Heart right ventricle (tissue), 16 donors: ENCODE data around the gene ABCA7. TPM values are rescaled to one million over a fixed set of nuclear protein-coding genes. Genes with fewer than 3 reads are reported as not detected.

ENCODE experiments used
- ATAC-seq, 8 donors: fragments of 200-7000 bp; cut with Tn5 transposase; one replicate each; pipeline ENCODE4 v1.9.1; 2020; ENCODE audit warnings: mild to moderate bottlenecking in 8 of 8, moderate library complexity in 8 of 8, moderate number of reproducible peaks in 1 of 8
- DNase-seq, 2 donors: peaks; one replicate each; pipeline ENCODE4 v3.0.0-alpha.2; 2020
- H3K27ac ChIP-seq, 10 donors: fragments of 200-600 bp; sonication (generic) in 2 of 10; one replicate each; pipeline versions ENCODE4 v1.5.0 to v1.8.0; 2020 to 2022; ENCODE audit warnings: mild to moderate bottlenecking in 3 of 10
- H3K27me3 ChIP-seq, 7 donors: fragments of 200-600 bp; one replicate each; pipeline ENCODE4 v1.8.0; 2021 to 2022; ENCODE audit warnings: mild to moderate bottlenecking in 2 of 7
- H3K36me3 ChIP-seq, 9 donors: fragments of 200-600 bp; sonication (generic) in 1 of 9; one replicate each; pipeline versions ENCODE4 v1.5.0 to v1.8.0; 2020 to 2022; ENCODE audit warnings: mild to moderate bottlenecking in 2 of 9
- H3K4me1 ChIP-seq, 9 donors: fragments of 200-600 bp; sonication (generic) in 1 of 9; one replicate each; pipeline versions ENCODE4 v1.5.0 to v1.8.0; 2020 to 2022; ENCODE audit warnings: mild to moderate bottlenecking in 4 of 9
- H3K4me3 ChIP-seq, 10 donors: fragments of 200-600 bp; sonication (generic) in 2 of 10; one replicate each; pipeline versions ENCODE4 v1.5.0 to v1.8.0; 2020 to 2022; ENCODE audit warnings: mild to moderate bottlenecking in 7 of 10, moderate library complexity in 2 of 10
- H3K9me3 ChIP-seq, 11 donors: fragments of 200-600 bp in 10 of 11; sonication (generic) in 2 of 11; one replicate each; pipeline versions ENCODE4 v1.5.0 to v1.8.0; 2013 to 2022; ENCODE audit warnings: mild to moderate bottlenecking in 2 of 11, control low read depth in 1 of 11, moderate library complexity in 1 of 11
- WGBS, 2 donors: extraction: QIAGEN DNeasy Blood & Tissue Kit; methylation state at CpG; one replicate each; pipeline ENCODE4 v1.1.7; 2013; ENCODE audit warnings: inconsistent platforms in 1 of 2; 5-methylcytosine and 5-hydroxymethylcytosine counted together
- intact Hi-C, 10 donors: fragments of 100-400 bp; cut with DNase I; formaldehyde crosslinking; loops; one replicate each; pipeline versions ENCODE4 v1.11.1 to v1.14.2; 2022
- polyA plus RNA-seq, 2 donors: library from polyadenylated mRNA; stranded (reverse); fragments of 200-250 nt; gene quantifications; one replicate each; pipeline ENCODE4 v1.2.3, GENCODE V29; 2013
- total RNA-seq, 10 donors: library from RNA; stranded (reverse); fragmentation: NEBNext Ultra II Directional in 3 of 10; extraction: Animal tissue kit (Norgen Biotek cat#: 25700) in 3 of 10; gene quantifications; one replicate each; pipeline versions ENCODE4 v1.2.1 to v1.2.4, GENCODE V29; 2021 to 2023
- TF ChIP-seq, protein P1 (sequence below), 9 donors: fragments of 200-600 bp; sonication (generic) in 2 of 9; IDR thresholded peaks; one replicate each; pipeline versions ENCODE4 v1.5.0 to v1.8.0; 2021 to 2022; ENCODE audit warnings: antibody characterized with exemption in 9 of 9, mild to moderate bottlenecking in 5 of 9, moderate library complexity in 1 of 9
- donor health status: Arrhythmogenic right ventricular cardiomyopathy.
- donor health status: ischemic (EF 13 %, LVEDD 7.1; RV severe dilation, severe dysfunction).
- donor health status: healthy with polysubstance abuse.
- donor health status: DM: no; HTN: yes; CAD: no.
- donor health status: DM: no; HTN: no; CAD: no.
- donor health status: ischemic (EF 25% LVEDD 6.9; RV normal size, moderate dysfunction).
- donor health status: ischemic (EF 25% LVEDD 5.7; RV mildly dilated, moderate dysfunction).
- donor health status: healthy.
- donor health status: DM: yes; HTN: yes; CAD: no.
- donor health status: Ischemic cardiomyopathy.
- donor health status: ischemic (EF 35%, LVEDD 5.7; RV mildly dilated, moderate dysfunction).
- donor health status: nonischemic (EF 11% LVEDD 7.7; RV severe dilation, severe dysfunction).
- donor health status: DM: yes; HTN: yes; CAD: no.
- donor health status: PGD.
- donor health status: ischemic (EF 29% LVEDD 5.4; RV normal size, mild dysfunction).
- donor health status: nonischemic (EF 23%, LVEDD 6.1; RV moderate dilation, normal function).

ABCA7 gene
- total and polyA plus RNA-seq, 12 donors: 2.7 to 23.4 (median 5.6) TPM

DNA sequence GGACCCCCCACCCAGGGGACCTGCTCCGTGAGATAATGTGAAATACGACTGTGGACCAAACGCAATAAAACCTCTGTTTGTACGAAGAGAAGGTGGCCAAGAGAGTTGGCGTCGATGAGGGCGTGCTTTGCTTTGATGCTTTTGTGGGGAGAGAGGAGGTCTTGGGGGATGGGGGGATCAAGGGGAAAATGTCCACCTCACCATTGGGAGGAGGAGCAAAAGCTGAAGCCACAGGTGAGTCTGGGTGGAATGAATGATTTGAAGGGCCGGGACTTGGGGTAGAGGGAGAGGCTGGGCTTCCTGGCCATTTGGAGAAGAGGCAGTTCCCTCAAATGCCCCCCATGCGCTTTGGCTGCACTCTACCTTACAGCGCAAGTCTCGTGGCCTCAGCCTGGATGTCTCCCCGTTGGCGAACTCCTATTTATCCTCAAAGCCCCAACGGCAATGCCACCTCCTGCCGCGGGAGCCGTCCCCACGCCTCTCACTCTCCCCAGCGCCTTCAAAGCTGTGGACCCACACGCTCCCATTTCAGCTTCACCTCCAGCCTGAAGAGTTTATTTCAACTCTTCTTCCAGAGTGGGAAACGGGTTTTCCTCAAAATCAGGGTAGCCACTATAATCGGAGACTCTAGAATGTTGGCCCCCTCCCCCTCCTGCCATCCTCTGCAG lies 795 bp upstream of the ABCA7 start:
- WGBS, 2 donors: 62 to 67% methylated on average over 22 of the region's 22 CpGs
- TF ChIP-seq, protein P1, sequence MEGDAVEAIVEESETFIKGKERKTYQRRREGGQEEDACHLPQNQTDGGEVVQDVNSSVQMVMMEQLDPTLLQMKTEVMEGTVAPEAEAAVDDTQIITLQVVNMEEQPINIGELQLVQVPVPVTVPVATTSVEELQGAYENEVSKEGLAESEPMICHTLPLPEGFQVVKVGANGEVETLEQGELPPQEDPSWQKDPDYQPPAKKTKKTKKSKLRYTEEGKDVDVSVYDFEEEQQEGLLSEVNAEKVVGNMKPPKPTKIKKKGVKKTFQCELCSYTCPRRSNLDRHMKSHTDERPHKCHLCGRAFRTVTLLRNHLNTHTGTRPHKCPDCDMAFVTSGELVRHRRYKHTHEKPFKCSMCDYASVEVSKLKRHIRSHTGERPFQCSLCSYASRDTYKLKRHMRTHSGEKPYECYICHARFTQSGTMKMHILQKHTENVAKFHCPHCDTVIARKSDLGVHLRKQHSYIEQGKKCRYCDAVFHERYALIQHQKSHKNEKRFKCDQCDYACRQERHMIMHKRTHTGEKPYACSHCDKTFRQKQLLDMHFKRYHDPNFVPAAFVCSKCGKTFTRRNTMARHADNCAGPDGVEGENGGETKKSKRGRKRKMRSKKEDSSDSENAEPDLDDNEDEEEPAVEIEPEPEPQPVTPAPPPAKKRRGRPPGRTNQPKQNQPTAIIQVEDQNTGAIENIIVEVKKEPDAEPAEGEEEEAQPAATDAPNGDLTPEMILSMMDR (IDR thresholded peaks at IDR 0.05): no peak
- Histone ChIP-seq H3K9me3 (no peaks in the 10 kb centered on the region), H3K4me1 (peaks cover 5 to 56% (median 29%) of the 10 kb centered on the region in 9 donors), H3K36me3 (peaks cover 0 to 32% (median 0%) of the 10 kb centered on the region in 9 donors), H3K4me3 (peak overlapping the region in 7 of 10 donors; percentile 30 to 73 (median 64)), H3K27me3 (no peaks in the 10 kb centered on the region), H3K27ac (peak overlapping the region in 5 of 10 donors; percentile 27 to 92 (median 41))
- DNase-seq (no peak), ATAC-seq (no peak)
- intact Hi-C loops: loop anchor here in 1 of 10 donors (10.0 kb wide), 1 partner anchor 56 kb away; the partner anchor contains the start of gene POLR2E

DNA sequence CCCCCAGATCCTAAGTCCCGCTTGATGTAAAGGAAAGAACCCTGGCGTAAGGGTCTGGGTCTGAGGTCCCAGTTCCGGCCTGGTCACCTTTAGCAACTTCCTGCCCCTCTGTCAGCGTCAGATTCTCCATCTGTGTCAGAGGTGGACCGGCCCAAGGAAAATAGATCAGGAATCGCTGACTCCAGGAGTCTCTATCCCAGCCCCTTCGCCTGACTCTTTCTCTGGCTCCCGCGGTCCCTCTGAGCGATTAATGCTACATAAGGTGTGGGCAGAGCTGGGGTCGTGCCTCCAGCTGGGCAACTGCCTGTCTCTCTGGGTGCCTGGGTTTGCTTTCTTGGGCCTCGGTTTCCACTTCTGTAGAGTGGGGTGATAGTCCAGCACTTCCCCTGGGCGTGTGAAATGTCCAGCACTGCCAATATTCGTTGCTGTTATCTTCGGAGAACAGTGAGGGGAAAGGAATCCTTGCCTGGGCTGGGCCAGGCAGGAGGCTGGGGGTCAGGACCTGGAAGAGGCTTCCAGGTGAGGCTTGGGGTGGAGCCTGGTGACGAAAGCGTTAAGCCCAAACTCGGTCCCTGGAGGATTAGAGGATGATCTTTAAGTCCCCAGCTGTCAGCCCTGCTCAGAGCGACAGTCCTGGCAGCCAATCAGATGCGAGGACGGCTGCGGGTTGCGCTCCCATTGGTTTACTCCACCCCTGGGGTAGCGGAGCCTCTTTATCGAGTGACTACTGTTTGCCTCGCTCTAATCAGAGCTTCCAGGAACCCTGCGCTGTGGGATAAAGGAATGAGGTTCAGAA lies 767 bp downstream of the ABCA7 start:
- Histone ChIP-seq H3K4me3 (peak overlapping the region; percentile 30 to 73 (median 61)), H3K9me3 (no peaks in the 10 kb centered on the region), H3K4me1 (peaks cover 5 to 56% (median 29%) of the 10 kb centered on the region in 9 donors), H3K27ac (peak overlapping the region in 7 of 10 donors; percentile 13 to 92 (median 41)), H3K36me3 (peaks cover 0 to 26% (median 0%) of the 10 kb centered on the region in 9 donors), H3K27me3 (no peaks in the 10 kb centered on the region)
- peak; percentile 92 for DNase-seq
- intact Hi-C loops: loop anchor here in 6 of 10 donors (2.0 to 10.0 kb wide), 5 partner anchors 42 to 57 kb away; partner anchors contain the start of gene POLR2E (in 5 of the 6)
- TF ChIP-seq, protein P1 (IDR thresholded peaks at IDR 0.05): no peak
- ATAC-seq: peak; percentile 55 to 86 (median 78)
- 1 to 3% methylated on average over 27 of the region's 27 CpGs for WGBS, 2 donors

GRCh38 chr19:1041272-1041834 lies 1.4 kb downstream of the ABCA7 start:
- intact Hi-C loops: loop anchor here in 6 of 10 donors (2.0 to 10.0 kb wide), 5 partner anchors 41 to 56 kb away; partner anchors contain the start of gene POLR2E (in 5 of the 6)
- ATAC-seq: peak in 3 of 8 donors; percentile 0 to 2 (median 2)
- peaks cover 0 to 20% (median 0%) of the 10 kb centered on the region in 9 donors for H3K36me3 ChIP-seq
- peak overlapping the region in 4 of 10 donors; percentile 13 to 92 (median 26) for H3K27ac ChIP-seq
- TF ChIP-seq, protein P1 (IDR thresholded peaks at IDR 0.05): no peak
- peak overlapping the region in 9 of 10 donors; percentile 30 to 73 (median 63) for H3K4me3 ChIP-seq
- no peak for DNase-seq
- peaks cover 5 to 56% (median 29%) of the 10 kb centered on the region in 9 donors for H3K4me1 ChIP-seq
- H3K27me3 ChIP-seq: no peaks in the 10 kb centered on the region
- 36 to 38% methylated on average over 26 of the region's 26 CpGs for WGBS, 2 donors
- no peaks in the 10 kb centered on the region for H3K9me3 ChIP-seq
